Ureter (tissue), 1 donor: Measurements from ENCODE around the gene DCUN1D3. TPM values are rescaled to one million over a fixed set of nuclear protein-coding genes. Genes with fewer than 3 reads are reported as not detected.

ENCODE experiments used
- DNase-seq: peaks from one replicate; pipeline ENCODE4 v3.0.0-alpha.2; 2020; ENCODE audit warnings: low spot score
- total RNA-seq: library from RNA; stranded (reverse); gene quantifications from one replicate; pipeline ENCODE4 v1.2.4, GENCODE V29; 2023
- donor health status: DM: yes; HTN: yes; CAD: no.

The DCUN1D3 gene
- total RNA-seq, 1 donor from 2014 or later, result 17.4 TPM

DNA sequence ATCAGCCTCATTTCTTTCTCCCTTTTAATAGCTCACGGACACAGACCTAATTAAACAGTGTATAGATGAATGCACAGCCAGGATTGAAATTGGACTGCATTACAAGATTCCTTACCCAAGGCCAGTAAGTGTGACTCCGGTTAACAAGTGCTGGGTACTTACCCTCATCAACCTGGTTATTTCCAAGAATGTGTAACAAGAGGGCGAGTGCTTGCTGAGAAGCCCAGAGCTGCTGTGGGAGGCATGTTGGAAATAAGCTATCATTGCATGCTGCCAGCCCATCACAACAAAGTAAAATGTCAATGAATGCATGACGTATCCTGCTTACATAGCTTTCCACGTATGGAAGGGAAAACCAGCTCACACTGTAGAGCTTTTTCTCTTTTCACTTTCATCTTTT lies 19.9 kb upstream of the DCUN1D3 start:
- no peak for DNase-seq

DNA sequence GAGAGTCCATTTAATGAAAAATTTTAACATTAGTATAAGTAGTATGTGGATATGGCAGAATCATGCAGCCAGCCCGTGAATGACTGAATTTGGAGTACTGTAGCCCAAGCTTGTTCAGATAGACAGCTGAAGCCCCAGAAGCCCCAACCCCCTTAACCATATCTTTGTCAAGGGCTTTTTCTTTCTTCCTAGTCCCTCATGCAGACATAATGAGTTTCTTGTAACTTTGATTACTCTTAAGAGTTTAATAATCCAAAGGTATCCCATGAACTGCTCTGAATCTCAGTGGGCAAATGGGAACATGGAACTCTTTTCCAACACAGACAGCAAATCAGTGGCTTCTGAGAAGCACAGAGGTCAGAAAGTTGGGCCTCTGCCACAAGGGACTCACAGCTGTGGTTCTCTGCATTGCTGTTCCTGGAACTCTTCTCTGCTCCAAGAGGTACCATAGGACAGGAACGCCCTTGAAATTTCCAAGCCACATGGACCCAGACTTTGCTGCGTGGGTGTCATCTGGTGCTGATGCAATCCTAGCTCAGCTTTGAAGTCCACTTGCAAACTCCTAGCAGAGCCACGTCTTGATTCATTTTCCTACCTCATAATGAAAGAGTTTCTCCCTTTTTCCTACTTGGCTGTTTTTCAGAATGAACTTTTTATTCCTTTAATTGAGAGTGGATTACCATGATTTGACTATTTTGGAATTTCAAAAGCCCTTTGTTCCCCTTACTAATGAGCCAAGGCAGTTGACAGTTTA lies 18.5 kb upstream of the DCUN1D3 start:
- DNase-seq, result peak; percentile 49

DNA sequence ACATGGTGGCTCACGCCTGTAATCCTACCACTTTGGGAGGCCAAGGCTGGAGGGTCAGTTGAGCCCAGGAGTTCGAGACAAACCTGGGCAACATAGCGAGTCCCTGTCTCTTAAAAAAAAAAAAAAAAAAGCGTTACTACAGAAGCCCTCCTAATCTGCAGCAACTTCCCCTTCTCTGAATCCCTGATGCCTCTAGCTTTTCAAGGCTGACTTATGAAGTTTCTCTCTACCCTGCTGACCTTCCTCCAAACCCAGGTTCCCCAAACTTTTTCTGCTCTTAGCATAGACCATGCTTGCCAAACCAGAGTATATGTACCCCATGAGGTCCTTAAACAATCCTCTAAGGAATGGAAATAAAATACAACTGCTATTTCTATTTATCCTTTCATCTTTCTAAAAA lies 16.8 kb upstream of the DCUN1D3 start:
- no peak for DNase-seq

DNA sequence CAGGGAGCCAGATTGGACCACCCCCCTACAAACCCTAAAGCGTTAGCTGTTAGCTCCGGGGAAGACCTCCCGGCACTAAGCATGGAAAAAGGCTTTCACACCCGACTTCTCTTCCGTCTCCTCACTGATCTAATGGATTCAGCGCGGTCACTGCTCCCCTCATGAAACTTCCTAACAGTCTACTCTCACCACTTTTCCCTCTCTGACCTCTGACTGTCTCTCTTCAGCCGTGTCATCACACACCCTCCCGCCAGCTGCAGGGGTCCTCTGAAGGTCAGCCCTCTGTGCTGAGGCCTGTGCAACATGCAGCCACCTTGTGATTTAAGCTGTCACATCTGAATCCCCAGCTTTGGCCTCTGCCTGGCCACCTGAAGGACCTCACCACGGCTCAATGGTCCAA lies 16.1 kb upstream of the DCUN1D3 start:
- DNase-seq, result no peak

DNA sequence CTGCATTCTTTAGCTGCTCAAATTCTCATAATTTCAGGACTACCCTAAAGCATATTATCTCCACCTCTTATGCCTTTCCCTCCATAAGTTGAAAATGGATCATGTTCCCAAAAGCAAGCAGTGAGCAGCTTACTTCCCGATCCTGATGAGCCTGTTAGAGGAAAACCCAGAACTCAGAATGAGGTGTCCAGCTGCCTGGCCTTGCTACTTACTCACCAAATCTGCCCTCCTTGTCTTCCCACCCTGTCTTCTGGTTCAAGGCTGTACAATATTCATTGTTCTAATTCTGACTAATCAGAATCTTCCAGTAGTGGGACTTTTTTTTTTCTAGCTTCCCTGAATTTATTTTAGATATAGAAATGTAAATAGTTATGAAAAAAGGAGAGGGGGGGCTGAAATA lies 11.2 kb upstream of the DCUN1D3 start:
- no peak for DNase-seq

DNA sequence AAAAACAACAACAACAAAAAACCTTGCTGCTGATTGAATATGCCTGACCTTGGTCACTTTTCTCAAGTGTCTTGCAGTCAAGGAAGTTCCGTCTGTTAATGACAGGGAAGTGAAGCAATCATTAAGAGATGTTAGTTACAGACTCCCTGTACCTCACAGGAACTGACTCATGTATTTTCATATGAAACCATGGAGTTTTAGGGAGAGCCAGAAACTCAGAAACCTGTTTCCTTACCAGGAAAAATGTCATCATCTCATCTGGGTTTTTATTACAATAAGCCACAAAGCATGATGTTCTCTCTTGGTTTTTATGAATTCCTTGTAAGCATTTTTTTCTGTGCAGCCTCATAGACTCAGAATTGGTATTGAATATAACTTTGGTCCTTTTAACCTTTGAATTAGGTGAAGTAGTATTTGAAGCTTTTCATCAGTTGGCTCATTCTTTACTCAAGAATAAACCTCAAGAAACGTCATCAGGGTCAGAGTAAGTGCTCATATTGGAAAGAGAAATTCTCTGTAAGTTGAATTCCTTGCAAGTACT lies 10.7 kb upstream of the DCUN1D3 start:
- no peak for DNase-seq

DNA sequence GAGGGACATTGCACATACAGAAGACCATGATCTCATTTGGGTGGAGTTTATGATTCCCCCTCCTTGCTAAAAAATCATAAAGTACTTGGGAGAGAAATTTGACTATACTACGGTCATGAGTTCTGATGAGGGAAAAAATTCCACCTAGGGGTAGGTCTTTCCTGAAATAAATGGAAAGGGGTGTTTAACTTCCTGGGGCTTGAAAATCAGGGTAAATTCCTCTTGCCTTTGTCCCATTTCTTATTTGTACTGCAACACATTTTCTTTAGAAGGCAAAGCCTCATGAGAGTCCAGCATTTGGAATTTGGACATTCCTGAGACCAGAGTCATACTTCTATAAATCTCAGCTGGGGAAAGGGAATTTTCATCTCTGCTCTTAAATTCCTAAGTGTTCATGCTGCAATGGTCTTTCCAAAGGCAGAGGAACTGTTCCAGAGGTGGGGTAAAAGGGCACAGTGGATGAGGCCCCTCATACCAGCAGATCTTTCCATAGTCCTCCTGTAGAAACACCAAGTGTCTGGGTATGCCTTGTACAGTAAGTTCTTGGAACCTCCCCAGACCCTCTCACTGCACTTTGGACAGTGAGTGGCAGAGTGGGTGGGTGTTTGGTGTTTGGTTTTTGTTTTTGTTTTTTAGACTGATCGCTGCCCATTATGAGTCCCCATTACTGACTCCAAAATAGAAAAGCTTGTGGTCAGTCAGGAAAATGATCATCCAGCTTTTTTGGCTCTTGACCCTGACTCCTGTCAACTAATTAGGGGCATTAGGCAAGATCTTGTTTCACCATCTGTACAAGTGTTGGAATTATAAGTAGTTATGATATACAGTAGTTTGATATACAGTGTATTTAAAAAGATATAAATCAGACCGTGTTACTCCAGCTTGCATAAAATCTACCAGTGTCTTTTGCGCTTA lies 6.4 kb upstream of the DCUN1D3 start:
- DNase-seq, result no peak

DNA sequence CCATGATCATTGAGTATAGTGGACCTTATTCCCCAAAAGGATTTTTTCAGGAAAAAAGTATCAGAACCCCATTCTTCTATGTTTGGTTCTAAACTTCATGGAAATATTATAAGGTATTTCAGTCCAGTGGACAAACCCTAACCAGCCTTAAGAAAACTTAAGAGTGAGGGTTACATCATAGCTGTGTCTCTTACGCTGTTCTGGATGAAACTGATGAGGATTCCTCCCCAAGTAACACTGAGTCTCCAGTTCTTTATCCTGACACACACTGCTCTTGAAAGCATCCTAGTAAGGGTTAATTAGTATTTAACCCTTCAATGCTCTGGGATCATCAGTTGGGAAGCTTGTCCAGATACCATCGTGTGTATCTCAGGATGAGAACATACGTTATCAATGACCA lies 5.4 kb upstream of the DCUN1D3 start:
- DNase-seq, result no peak

DNA sequence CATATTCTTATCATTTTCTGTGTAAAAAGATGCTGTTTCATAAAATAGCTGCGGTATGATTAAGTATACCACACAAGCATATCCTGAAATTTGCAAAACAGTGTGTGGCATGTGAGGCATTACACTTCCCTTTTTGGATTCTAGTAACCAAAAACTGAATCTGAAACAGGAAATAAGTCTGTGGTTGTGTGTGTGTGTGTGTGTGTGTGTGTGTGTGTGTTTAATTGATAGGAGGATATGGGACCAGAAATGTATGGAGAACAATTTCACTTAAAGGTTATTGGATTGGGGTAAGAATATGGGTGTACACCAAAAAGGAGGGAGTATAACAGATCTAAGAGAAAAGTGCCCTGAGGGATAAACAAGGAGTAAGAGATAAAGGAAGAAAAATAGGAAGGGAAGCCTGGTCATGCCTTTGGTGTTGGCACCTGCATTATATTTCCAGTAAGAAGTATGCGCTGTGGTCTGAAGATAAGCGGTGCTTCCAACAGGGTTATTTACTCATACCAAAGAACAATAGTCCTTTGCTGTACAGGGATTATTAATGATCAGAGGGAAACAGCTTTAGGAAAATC lies 4.4 kb upstream of the DCUN1D3 start:
- no peak for DNase-seq

DNA sequence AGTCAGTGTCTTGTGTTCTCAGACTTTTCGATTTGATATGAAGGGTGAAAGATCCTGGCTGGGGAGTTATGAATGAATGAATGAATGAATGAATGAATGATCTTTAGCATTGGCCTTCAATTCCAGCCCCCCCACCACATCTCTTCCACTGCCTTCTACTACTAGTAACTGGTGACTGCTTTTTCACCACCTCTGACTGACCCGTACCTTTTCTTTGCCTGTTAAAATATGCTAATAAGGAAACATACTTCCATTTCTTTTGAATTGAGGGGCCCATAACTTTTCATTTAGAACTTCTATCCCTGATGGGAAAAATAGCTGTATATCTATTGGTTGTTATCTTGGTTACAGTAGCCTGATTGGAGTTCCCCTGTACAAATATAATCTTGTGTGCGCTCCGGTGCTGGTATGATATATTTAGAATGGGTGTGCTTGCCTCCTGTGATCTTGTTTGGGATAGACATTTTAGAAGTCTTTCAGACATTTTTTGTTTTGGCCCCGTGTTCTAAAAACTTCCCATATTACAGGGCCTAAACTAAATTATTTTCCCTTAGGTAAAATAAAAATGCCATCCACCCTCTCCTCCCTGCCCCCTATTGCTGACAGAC lies 3.8 kb upstream of the DCUN1D3 start:
- no peak for DNase-seq

DNA sequence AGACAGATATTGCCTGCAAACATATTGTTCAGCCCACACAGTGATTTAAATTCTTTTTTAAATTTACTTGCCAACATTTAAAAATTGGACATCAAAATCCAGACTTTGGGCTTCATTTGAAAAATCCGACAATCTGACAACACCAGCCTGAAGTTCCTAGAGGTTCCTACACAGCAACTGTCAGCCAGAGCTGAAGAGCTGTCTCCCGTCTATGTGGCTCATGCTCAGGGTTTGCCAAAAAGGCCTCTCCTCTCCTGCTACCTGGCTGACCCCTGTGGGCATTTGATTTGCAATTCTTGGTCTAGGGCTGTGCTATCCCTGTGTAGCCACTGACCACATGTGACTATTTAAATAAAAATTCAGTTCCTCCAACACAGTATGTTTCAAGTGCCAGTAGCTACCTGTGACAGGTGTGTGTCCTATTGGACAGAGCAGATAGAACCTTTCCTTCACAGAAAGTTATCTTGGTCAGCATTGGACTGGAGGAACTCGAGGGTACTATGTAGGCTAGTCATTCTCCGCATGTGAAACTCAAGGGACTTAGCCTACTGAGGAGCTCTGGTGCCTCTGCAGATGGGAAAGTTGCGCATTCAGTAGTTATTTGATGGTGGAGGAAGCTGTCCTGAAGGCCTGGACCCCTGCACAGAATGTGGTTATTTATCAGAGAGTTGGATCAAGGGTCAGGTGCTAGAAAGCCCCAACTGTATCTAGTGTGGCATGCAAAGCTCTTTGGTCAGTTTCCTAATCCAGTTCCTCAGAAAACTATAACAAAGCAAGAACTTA lies 3.1 kb upstream of the DCUN1D3 start:
- DNase-seq, result no peak

DNA sequence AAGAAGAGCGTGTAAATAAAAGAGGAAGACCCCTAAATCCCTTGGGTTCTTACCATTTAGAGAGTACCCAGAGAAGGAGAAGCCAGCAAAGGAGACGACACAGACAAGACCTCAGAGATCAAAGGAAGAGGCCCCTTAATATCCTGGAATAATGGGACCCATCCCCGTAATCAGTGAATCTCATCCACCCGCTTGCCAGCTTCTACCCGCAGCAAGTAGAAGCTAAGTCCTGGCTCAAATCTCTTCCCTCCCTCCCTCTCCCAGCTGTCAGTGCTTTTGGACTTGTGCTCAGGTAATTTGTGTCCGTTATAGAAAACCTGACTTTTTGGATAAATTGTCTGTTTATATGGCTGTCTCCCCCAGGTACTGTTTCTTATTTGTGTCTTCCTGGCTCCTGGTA lies 2.3 kb upstream of the DCUN1D3 start:
- no peak for DNase-seq

DNA sequence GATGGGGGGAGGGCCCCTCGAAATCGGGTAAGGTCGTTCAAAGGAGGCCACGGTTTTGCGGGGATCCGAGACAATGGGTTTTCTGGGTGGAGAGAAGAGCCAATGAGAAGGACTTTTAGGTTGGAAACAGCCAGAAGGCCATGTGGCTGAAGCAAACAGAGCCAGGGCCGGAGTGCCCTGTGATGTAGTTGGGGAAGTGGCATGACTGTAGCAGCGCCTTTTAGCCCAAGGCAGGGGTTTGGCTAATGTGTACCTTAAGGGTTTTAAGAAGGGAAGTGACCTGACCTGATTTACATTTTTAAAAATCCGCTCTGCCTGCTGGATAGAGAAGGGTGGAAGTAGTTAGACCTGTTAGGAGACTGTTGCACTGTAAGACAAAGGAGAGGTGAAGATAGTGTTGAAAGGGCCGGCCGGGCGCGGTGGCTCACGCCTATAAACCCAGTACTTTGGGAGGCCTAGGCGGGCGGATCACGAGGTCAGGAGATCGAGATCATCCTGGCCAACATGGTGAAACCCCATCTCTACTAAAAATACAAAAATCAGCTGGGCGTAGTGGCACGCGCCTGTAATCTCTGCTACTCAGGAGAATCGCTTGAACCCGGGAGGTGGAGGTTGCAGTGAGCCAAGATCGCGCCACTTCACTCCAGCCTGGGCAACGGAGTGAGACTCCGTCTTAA lies 1.4 kb upstream of the DCUN1D3 start:
- DNase-seq, result peak; percentile 68

DNA sequence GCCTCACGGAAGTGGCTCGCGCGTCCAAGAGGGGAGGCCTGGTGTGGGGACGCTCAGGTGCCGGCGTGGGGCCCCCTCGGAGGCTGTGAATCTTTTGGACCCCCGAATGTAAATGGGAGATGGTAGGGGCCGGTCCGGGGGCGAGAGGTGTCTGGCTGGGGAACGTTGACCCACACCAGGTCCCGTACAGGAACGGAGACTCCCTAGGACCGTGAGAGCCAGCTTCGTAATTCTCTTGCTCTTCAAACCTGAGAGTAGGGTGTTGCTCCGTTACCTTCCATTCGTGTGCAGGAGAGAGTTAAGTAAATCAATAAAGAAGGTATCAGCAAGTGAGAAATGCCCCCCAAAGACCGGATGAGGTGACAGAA lies 894 bp upstream of the DCUN1D3 start:
- no peak for DNase-seq

DNA sequence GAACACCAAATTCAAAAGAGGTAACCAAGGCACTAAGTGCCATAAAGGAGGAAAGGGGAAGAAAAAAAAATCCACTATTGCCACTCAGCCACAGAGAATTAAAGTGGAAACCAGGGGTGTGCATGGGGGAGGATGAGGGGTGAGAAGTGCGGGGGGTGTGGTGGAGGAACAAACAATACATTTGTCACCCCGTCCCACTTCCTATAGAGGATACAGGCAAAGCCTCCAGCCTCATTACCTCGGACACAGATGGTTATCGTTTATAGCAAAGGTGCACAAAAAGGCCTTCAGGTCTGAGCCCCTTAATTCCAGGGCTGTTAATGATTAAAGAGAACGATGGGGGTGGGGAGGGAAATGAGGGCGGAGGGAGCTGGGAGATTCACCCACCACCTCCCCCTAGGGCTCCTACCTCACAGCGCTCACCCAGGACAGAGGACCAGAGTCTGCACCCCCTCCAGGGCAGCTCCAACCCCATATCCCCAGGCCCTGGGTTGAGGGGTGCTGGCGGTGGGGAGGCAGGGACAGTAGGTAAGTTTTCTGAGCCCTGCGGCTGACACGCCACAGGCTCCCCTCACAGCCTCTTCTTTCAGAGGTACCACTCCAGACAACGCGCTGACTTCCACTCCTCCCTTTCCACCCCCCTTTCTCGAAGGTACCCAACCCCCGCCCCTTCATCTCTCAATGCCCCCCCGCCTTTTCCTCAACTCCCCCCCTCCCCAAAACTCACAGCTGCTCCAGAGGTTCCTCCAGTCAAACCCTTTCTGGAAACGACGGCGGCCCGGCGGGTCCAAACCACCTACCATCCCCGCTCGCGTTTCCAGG lies 470 bp downstream of the DCUN1D3 start:
- DNase-seq, result no peak

DNA sequence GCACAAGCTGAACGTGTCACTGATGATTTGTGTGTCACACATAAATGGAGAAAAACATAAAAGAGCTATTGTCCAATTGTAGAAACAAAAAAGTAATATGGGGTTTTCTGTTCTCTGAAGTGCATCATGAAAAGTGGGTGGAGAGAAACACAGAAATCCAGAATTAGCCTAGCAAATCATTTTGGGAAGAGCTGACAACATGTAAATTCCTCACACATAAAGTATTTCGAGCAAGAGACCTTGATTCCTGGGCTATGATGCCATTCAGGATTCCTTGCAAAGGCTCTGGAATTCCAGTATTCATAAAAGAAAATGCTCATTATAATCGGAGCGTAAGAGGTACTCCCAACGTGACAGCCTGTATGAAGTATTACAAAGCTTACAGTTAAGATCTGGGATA lies 1.1 kb downstream of the DCUN1D3 start:
- DNase-seq, result no peak

DNA sequence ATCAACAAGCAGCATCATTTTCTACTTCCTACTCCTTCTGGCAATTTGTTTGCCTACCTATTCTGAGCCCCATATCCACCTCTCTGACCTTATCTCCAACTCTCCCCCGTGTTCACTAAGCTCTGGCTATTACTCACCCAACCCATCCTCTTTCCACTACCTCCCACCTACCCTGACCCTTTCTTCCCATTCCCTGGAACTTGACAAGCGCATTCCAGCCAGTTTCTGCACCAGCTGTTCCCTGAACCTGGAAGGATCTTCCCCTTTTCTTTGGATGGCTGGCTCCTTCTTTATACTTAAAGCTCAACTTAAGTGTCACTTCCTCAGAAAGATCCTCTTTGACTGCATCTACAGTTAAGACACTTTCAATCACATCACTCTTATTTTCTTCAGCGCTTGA lies 2.2 kb downstream of the DCUN1D3 start:
- no peak for DNase-seq

DNA sequence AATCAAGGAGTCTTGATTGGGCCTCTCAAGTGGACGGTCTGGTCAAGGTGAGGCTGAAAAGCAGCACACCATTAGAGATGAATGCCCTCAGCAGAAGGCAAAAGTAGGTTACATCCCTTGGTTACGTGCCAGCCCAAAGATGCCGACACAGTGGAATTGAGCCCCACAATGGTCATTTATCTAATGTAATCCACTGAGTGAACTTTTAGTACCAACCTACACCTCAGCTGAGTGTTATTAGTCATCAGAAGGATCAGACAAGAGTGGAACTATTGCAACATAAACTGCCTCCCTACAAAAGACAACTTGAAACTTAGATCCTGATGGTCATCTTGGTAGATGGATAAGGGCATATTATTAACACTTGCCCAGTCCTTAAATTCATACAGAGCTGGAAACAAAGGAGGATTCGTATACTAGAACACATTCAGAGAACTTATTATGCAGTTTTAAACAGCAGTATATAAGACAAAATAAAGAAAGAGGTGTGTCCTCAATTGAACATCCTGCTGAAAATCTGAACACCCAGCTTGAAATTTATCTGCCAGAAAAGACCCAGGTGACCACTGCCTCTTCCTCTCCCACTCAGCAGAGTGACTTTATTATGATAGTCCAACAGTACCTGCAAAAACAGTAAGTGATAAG lies 2.8 kb downstream of the DCUN1D3 start:
- no peak for DNase-seq

DNA sequence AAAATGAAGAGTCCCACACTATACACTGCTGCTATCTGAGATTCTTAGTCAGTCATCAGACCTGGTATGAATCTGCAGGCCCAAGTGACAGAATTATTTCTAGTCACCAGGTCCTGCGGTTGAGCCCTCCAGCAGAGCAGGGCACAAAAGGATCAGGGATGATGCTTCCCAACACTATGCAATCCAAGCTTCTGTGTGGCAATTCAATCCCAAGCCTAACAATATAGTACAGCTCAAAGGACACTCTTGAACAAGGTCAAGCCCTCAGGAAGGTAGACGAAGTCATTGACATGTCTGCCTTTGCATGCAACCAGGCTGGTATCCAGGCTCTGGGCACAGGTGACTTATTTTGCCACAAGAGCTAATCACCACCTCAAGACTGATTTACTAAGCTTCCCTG lies 5.8 kb downstream of the DCUN1D3 start:
- no peak for DNase-seq
